SK-N-SH (cell line): ENCODE results near the gene KCNV2.

Experiments
- POLR2AphosphoS5 ChIP-seq: IDR thresholded peaks from 2 replicates; pipeline ENCODE4 v1.6.1; 2012; ENCODE audit warnings: low read depth, low read length
- REST ChIP-seq: IDR thresholded peaks from 2 replicates; pipeline ENCODE4 v1.6.1; 2012; ENCODE audit warnings: mild to moderate bottlenecking, low read depth, low read length, moderate library complexity
- TF ChIP-seq, protein P1 (sequence below): IDR thresholded peaks from 2 replicates; pipeline ENCODE4 v1.4.0; 2012; ENCODE audit warnings: low read depth, borderline replicate concordance

GRCh38 chr9:2691626-2692025 lies 25.7 kb upstream of the KCNV2 start:
- TF ChIP-seq REST (no peak), POLR2AphosphoS5 (no peak)
- TF ChIP-seq, protein P1, sequence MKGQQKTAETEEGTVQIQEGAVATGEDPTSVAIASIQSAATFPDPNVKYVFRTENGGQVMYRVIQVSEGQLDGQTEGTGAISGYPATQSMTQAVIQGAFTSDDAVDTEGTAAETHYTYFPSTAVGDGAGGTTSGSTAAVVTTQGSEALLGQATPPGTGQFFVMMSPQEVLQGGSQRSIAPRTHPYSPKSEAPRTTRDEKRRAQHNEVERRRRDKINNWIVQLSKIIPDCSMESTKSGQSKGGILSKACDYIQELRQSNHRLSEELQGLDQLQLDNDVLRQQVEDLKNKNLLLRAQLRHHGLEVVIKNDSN = no peak
